A172 (cell line): ENCODE results near the gene RBFOX2. TPM values are rescaled to one million over a fixed set of nuclear protein-coding genes. Genes with fewer than 3 reads are reported as not detected.
"Not testable (repeated sequence)": the region's sequence is repeated elsewhere in the genome, so short reads cannot be mapped to it uniquely, and the experiment has no call there.

Experiments
- DNase-seq: peaks from one replicate; pipeline ENCODE4 v3.0.0-alpha.2; 2015; ENCODE audit warnings: low spot score
- total RNA-seq: library from RNA; depleted of rRNA; stranded (reverse); fragments of >200 nt; shearing (Covaris generic); gene quantifications from 2 replicates; pipeline ENCODE4 v1.2.3, GENCODE V29; 2014; rRNA removed

Gene RBFOX2
- total RNA-seq, 1 experiment from 2014 or later = 47.5 TPM

GRCh38 chr22:35703861-35704584 lies 324.6 kb downstream of the RBFOX2 start:
- DNase-seq = no peak

GRCh38 chr22:35699852-35700251 lies 328.8 kb downstream of the RBFOX2 start:
- DNase-seq = not testable (repeated sequence)

GRCh38 chr22:35697142-35697541 lies 331.5 kb downstream of the RBFOX2 start:
- no peak for DNase-seq

GRCh38 chr22:35695202-35695601 lies 333.4 kb downstream of the RBFOX2 start:
- DNase-seq = no peak

- no peak for DNase-seq
Observed at GRCh38 chr22:35690001-35690400, 338.6 kb downstream of the RBFOX2 start.

- no peak for DNase-seq
Observed at GRCh38 chr22:35688913-35689675, 339.5 kb downstream of the RBFOX2 start.

Other genes starting within 250 kb of the RBFOX2 start
- 3.1 and 3.9 TPM in 2 replicates for gene APOL3, start 131.9 kb upstream of the RBFOX2 start, total RNA-seq
- gene APOL4, start 173.0 kb upstream of the RBFOX2 start, total RNA-seq = 0.74 TPM in 1 of 2 replicates, not detected in the other
- gene APOL2, start 210.7 kb upstream of the RBFOX2 start, total RNA-seq = 43.7 and 46.9 TPM in 2 replicates
- gene APOL1, start 224.3 kb upstream of the RBFOX2 start, total RNA-seq = 10.7 and 12.1 TPM in 2 replicates